Left ventricle myocardium superior (tissue), 1 donor: ENCODE data around the gene ADAMTS12. TPM values are rescaled to one million over a fixed set of nuclear protein-coding genes. Genes with fewer than 3 reads are reported as not detected.

Experiments
- ATAC-seq: fragments of 200-7000 bp; cut with Tn5 transposase; one replicate; pipeline ENCODE4 v1.9.1; 2020; ENCODE audit warnings: mild to moderate bottlenecking, moderate library complexity
- DNase-seq: peaks from one replicate; pipeline ENCODE4 v3.0.0-alpha.2; 2020
- intact Hi-C: fragments of 100-400 bp; cut with micrococcal nuclease; formaldehyde crosslinking; loops from one replicate; pipeline ENCODE4 v1.11.0; 2022
- total RNA-seq: library from RNA; stranded (reverse); fragmentation: NEBNext Ultra II Directional; extraction: Animal tissue kit (Norgen Biotek cat#: 25700); gene quantifications from one replicate; pipeline ENCODE4 v1.2.1, GENCODE V29; 2021
- donor health status: DM: no; HTN: yes; CAD: no; lungs with severe emphysema.

The ADAMTS12 gene
- total RNA-seq, 1 donor from 2014 or later: 1.4 TPM

- intact Hi-C loops: no loop called here
- ATAC-seq (no peak), DNase-seq (no peak)
These were observed 254.8 kb downstream of the ADAMTS12 start for GRCh38 chr5:33637011-33637410.

- ATAC-seq (no peak), DNase-seq (no peak)
- intact Hi-C loops: no loop called here
These were observed 256.2 kb downstream of the ADAMTS12 start for GRCh38 chr5:33635582-33635981.

DNA sequence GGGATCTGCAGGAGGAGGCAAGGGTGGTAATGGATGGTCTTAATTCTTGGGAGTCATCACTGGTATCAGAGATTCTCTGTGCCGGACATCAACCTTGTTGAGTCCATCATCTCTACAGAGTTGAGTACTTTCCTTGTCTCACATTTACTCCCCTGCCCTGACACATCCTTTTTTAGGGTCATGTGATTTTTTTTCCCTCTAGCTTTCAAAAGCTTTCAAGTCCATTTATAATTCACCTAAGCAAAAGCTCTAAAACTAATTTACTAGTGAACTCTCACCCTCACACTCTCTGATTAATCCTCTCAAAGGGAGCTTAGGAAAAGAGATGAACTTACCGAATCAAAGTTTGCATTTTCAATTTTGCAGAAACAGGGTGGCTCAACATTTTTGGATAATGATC, 258.1 kb downstream of the ADAMTS12 start:
- intact Hi-C loops: no loop called here
- no peak for DNase-seq
- no peak for ATAC-seq

- no peak for DNase-seq
- intact Hi-C loops: no loop called here
- no peak for ATAC-seq
These were observed 260.0 kb downstream of the ADAMTS12 start for GRCh38 chr5:33631786-33632185.

GRCh38 chr5:33631139-33631538, 260.7 kb downstream of the ADAMTS12 start:
- no peak for DNase-seq
- intact Hi-C loops: no loop called here
- ATAC-seq: no peak

DNA sequence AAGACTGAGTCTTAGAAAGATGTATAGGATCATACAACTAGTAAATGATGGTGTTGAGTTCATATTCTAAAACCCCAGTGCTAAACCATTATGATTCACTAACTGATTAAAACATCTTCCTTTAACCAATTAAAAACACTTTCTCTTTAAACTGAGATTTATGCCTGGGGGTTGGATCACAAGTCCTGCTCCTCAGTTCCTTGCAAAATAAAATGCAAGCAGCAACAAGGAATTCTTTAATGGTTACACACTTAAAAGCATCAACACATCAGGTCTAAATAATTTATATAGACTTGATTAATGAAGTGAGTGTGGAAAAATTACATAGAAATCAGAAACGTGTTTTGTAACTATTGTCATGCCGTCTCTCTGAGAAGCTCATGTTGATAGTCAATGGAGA, 261.8 kb downstream of the ADAMTS12 start:
- DNase-seq (no peak), ATAC-seq (no peak)
- intact Hi-C loops: no loop called here

DNA sequence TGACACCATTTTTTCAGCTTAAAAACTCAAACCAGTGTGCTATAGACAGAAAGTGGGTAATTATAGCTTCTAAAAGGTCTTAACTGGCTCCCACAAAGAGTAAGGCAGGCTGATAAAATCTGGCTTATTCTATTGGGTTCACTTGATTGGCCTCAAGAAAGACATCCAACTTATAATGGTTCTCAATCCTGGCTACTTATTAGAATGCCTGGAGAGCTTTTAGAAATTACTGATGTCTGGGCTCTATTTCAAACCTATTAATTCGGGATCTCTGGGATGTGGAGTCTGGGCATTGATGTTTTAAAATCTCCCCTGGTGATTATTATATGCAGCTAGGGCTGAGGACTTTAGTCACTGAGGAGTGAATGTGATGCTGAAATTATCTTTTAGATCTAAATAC, 263.0 kb downstream of the ADAMTS12 start:
- intact Hi-C loops: no loop called here
- ATAC-seq (no peak), DNase-seq (no peak)

DNA sequence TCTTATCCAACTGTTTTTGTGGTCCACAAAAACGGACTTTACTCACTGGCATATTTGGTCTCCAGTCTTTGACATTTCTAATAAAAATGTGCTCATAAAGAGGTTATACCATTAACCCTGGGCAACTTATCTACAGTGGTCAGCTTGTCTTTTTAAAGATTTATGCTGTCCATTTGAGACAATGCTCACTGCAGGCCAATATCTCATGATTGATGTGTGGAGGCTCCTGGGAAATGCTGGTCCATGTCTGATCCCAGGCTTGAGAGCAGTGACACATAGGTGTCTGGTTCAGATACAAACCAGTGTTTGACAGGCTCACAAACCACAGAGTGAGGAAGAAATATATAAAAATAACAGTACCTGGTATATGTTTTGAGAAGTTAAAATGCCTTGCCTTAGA, 270.3 kb downstream of the ADAMTS12 start:
- ATAC-seq (no peak), DNase-seq (no peak)
- intact Hi-C loops: no loop called here

- intact Hi-C loops: no loop called here
- DNase-seq: no peak
- ATAC-seq: no peak
These were observed 277.8 kb downstream of the ADAMTS12 start for GRCh38 chr5:33614039-33614438.

DNA sequence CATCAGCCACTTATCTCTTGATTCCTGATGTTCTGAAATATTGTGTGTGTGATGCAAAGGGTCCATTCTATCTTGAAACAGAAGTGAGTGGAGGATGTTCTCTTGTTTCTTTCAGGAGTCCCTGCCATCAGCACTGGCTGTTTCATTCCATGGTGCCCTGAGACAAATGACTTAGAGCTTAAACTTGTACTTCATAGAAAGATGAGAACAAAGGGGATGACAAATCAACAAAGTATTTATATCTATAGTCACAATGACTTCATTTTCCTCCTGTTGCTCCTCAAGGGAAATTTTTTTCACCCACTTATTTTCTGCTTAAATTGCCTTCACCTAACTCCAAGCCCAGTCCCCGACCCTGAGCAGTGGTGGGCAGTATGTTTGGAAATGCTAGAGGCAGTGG, 279.4 kb downstream of the ADAMTS12 start:
- intact Hi-C loops: no loop called here
- ATAC-seq (no peak), DNase-seq (no peak)

DNA sequence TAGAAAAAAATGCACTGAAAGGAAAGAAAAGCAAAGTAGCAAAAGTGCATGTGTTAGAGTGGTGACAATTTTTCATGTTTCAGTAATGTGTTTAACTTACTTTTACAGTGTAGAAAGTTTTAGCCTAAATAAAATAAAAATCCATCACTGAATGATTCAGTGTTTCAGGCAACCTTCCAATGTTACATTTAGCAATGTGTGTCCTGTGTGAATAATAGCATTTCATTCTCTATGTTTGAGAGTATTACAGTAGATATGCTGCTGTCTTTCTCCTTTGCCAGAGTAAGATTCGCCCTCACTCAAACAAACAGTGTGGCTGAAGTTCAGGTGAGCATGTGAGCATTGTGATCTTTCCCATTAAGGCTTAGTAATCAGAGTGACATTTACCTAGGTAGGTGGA, 279.9 kb downstream of the ADAMTS12 start:
- intact Hi-C loops: no loop called here
- ATAC-seq (no peak), DNase-seq (no peak)

DNA sequence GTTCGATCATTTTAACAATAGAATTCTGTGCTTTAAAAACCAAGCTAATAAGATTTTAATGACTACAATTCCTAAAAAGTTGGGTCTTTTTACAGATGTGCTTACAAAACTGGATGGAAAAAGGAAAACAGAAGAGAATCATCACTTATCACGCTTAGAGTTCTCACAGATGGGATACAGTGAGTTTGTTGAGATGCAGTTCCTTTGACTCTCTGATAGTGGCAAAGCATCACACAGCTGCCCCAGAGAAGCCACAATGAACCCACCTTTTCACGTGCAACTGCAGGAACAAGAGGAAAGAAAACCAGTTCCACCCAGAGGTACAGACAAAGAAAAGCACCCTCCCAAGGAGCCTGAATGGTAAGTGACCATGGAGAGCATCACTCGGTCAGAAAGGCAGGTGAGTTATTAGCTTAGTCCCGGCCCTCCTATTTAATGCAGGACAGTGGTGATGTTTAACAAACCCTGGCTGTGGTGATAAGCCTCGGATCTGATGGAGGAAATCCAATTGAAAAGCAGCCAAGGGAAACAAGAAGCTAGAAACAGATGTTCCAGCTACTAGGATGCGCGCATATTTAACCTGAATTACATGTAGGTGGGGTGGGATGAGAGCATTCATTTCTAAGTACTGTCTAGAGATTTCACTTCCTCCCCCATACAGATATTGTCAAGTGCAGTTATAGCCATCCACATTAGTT, 283.3 kb downstream of the ADAMTS12 start:
- DNase-seq: no peak
- ATAC-seq: no peak
- intact Hi-C loops: no loop called here

- DNase-seq (no peak), ATAC-seq (no peak)
- intact Hi-C loops: no loop called here
These were observed 287.3 kb downstream of the ADAMTS12 start for GRCh38 chr5:33604503-33604902.

DNA sequence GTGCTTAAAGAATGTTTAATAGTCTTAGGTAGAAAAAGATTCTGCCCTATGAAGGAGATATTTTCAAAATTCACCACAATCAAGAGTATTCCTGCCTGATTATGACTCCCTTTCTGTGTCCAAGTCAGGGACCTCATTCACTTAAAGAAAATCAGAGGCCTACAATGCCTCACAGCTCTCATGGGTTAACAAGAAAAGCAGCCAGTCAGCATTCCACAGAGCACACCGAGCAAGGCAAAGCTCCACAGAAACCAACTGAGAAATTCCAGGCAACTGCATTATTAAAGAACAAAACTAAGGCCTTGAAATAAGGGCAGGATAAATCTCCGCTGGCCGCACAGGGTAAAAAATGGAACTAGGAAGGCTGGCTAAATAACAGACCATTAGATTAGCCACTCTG, 289.9 kb downstream of the ADAMTS12 start:
- no peak for ATAC-seq
- no peak for DNase-seq
- intact Hi-C loops: no loop called here

DNA sequence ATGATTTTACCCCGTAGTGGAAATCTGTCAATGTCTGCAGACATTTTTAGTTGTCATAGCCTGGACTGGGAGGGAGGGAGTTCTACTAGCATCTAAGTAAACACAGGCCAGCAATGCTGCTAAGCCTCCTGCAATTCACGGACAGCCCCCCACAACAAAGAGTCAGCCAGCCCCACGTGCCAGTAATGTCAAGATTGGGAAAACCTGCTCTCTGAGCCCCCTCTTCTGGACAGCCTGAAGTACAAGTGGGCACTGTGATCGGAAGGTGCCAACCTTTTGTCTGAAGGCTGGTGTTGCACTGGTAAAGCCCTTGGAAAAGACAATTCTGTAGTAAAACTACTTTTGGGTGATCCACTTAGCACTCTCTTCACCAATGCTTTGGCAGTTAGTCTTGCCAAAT, 296.5 kb downstream of the ADAMTS12 start:
- DNase-seq (no peak), ATAC-seq (no peak)
- intact Hi-C loops: no loop called here

DNA sequence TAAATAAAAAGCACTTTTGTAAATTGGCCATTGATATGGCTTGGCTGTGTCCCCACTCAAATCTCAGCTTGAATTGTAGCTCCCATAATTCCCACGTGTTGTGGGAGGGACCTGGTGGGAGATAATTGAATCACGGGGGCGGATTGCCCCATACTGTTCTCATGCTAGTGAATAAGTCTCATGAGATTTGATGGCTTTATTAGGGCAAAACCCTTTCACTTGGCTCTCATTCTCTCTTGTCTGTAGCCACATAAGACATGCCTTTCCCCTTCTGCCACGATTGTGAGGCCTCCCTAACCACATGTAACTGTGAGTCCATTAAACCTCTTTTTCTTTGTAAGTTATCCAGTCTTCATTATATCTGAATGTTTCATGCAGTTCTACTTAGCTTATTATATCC, 297.8 kb downstream of the ADAMTS12 start:
- ATAC-seq (no peak), DNase-seq (no peak)
- intact Hi-C loops: no loop called here

DNA sequence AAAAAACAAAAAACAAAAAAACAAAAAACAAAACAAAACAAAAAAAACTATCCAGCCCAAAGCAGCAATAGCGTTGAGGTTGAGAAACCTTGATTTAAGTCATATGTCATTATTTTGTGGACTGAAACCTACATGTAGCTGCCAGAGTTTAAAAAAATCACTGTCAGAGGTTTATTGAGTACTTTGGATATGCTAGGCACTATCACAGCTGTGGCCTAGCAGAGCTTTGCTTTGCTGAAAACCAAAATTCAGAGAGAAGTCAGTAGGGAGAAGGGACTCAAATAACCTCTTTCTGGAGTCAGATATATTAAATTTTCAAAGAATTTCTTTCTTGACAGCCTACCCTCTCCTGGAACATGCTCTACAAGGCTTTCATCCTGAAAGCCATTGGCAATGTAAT, 299.5 kb downstream of the ADAMTS12 start:
- ATAC-seq (peak; percentile 26), DNase-seq (no peak)
- intact Hi-C loops: no loop called here

- intact Hi-C loops: no loop called here
- peak; percentile 38 for DNase-seq
- ATAC-seq: no peak
These were observed 303.0 kb downstream of the ADAMTS12 start for GRCh38 chr5:33588654-33589372.

DNA sequence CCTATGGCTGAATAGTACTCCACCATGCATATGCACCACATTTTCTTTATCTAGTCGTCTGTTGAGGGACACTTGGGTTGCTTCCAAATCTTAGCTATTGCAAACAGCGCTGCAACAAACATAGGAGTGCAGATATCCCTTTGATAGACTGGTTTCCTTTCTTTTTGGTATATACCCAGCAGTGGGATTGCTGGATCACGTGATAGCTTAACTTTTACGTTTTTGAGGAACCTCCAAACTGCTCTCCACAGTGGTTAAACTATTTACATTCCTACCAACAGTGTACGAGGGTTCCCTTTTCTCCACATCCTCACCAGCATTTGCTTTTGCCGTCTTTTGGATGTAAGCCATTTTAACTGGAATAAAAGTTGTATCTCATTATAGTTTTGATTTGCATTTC, 308.5 kb downstream of the ADAMTS12 start:
- DNase-seq: no peak
- ATAC-seq: no peak
- intact Hi-C loops: no loop called here

GRCh38 chr5:33582417-33582816, 309.4 kb downstream of the ADAMTS12 start:
- ATAC-seq (no peak), DNase-seq (no peak)
- intact Hi-C loops: no loop called here

GRCh38 chr5:33579789-33580188, 312.0 kb downstream of the ADAMTS12 start:
- DNase-seq (no peak), ATAC-seq (no peak)
- intact Hi-C loops: no loop called here
